KOPT-K1 (cell line): ENCODE measurements around the gene CNNM4.
A peak's percentile ranks its signal among the peaks of the same experiment; 100 is the strongest.

ENCODE experiments used
- H3K27ac ChIP-seq: fragments of 200-600 bp; sonication (generic); 2 replicates; pipeline ENCODE4 v1.5.1; 2016; ENCODE audit warnings: antibody characterized with exemption, mild to moderate bottlenecking, low read depth, low read length; ENCODE audit not compliant: poor library complexity, severe bottlenecking
- H3K36me3 ChIP-seq: fragments of 200-600 bp; sonication (generic); 2 replicates; pipeline ENCODE4 v1.5.1; 2017; ENCODE audit warnings: antibody characterized with exemption, mild to moderate bottlenecking, low read length, moderate library complexity; ENCODE audit not compliant: insufficient read depth
- H3K9me3 ChIP-seq: fragments of 200-600 bp; sonication (generic); 2 replicates; pipeline ENCODE4 v1.5.1; 2017; ENCODE audit warnings: antibody characterized with exemption, low read length, mild to moderate bottlenecking; ENCODE audit not compliant: insufficient read depth, poor library complexity, severe bottlenecking

The CNNM4 gene

DNA sequence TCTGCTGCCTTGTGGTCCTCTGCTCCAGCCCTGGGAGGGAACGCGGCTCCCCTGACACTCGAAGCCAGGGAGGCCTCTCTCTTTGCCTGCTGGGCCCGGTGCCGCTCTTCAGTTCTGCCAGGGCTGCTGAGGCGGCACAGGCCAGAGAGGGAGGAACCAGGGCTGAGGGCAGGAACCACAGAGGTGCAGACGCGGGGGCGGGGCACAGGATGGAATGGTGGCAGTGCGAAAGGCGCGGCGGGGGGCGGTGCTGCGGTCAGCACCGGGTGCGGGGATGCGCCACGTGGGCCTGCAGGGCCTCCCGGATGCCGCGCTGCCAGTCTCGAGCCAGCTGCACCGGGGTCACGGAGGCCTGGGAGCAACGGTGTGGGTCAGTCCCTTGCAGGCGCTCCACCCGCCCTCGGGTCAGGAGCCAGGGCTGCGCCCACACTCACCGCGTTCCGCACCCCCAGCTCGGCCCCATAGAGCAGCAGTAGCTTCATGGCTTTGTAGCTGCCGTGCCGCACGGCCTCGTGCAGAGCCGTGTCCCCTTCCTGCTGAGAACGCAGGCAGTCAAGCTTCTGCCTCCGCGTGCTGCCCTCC, 78.7 kb downstream of the CNNM4 start:
- Histone ChIP-seq H3K36me3 (peaks cover 46% of the 10 kb centered on the region), H3K9me3 (no peaks in the 10 kb centered on the region), H3K27ac (peak overlapping the region; percentile 69)

- H3K36me3 ChIP-seq = peaks cover 38% of the 10 kb centered on the region
These were observed 79.5 kb downstream of the CNNM4 start for GRCh38 chr2:96839875-96840850.

DNA sequence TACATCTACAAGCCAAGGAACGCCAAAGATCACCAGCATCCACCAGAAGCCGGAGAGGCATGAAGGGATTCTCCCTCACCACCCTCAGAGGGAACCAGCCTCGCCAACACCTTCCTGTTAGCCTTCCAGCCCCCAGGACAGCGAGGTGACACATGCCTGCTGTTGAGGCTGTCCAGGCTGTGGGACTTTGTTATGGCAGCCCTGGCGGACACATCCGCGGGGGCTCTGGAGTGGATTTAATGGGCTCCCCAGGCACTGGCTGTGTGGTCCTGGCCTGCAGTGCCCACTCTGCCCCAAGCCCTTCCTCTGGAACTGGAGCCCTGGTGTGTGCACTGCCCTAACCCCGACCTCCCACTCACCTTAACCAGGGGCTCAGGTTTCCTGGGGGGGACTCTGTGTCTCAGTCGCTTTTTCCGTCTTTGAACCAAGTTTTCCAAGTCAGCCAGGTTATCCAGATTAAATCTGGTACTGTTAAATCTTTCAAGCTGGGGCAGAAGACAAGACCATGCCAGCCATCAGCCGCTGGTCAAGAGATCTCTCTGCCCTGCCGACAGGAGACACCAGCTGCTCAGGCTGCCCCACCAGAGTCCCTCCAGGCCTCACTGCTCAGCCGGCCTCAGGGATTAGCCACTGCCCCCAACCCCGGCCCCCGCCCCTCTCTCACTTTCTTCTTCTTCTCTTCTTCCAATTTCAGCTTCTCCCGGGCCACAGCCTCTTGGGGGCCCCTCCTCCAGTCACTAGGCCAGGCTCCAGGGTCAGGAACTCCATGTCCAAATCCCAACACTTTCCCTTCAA, 81.2 kb downstream of the CNNM4 start:
- H3K9me3 ChIP-seq = no peaks in the 10 kb centered on the region
- H3K36me3 ChIP-seq = peaks cover 30% of the 10 kb centered on the region
- no peak overlapping the region for H3K27ac ChIP-seq

More at GRCh38 chr2:96839875-96840850, 79.5 kb downstream of the CNNM4 start:
- Histone ChIP-seq H3K9me3 (no peaks in the 10 kb centered on the region), H3K27ac (peak overlapping the region; percentile 69)

DNA sequence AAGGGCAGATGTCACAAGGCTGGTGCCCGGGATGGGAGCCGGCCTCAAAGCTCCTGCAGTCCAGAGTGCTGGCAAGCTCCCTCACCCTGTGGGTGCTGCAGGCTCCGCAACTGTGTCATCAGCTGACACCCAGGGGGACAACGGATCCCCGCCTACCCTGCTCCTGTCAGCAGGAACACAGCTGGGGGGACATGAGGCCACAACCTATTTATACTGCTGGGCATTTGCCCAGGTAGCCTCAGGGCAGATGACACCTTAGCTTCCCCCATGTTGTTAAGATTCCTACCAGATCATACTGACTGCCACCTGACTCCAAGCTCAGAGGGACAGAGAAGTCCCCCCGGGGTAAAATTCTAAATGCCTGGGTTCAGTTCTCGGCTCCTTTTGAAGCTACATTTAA, 81.9 kb downstream of the CNNM4 start:
- Histone ChIP-seq H3K9me3 (no peaks in the 10 kb centered on the region), H3K27ac (no peak overlapping the region), H3K36me3 (peaks cover 28% of the 10 kb centered on the region)

- no peaks in the 10 kb centered on the region for H3K9me3 ChIP-seq
- H3K36me3 ChIP-seq = peaks cover 29% of the 10 kb centered on the region
- no peak within 1 kb of the TSS for H3K27ac ChIP-seq
These were observed 83.0 kb downstream of the CNNM4 start, which contains the start of gene ANKRD23 for GRCh38 chr2:96843538-96844268. TSS of gene ANKRD23 (minus strand) at chr2:96844021. CDS start at chr2:96843992, 29 bp downstream.

DNA sequence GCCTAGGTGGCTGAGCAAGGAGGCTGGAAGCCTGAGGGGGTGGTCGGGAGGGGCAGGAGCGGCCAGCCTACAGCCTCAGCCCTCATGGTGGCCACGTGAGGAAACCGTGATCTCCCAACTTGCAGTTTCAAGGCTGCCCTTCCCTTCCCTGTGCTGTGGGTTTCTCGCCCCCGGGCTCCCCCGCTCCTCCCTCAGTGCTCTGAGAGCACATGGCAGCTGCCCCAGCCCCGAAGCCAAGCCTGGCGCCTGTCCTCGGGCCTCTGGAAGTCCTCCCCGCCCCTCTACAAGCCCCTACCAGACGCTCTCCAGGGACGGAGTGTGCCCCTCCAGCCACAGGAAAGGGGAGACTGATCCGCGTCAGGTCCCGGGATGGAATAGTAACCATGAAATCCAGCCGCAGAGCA, 83.7 kb downstream of the CNNM4 start:
- Histone ChIP-seq H3K27ac (no peak overlapping the region), H3K36me3 (peaks cover 31% of the 10 kb centered on the region), H3K9me3 (no peaks in the 10 kb centered on the region)

- no peak overlapping the region for H3K27ac ChIP-seq
- H3K36me3 ChIP-seq = peaks cover 48% of the 10 kb centered on the region
- no peaks in the 10 kb centered on the region for H3K9me3 ChIP-seq
These were observed 86.1 kb downstream of the CNNM4 start for GRCh38 chr2:96846825-96847224.

DNA sequence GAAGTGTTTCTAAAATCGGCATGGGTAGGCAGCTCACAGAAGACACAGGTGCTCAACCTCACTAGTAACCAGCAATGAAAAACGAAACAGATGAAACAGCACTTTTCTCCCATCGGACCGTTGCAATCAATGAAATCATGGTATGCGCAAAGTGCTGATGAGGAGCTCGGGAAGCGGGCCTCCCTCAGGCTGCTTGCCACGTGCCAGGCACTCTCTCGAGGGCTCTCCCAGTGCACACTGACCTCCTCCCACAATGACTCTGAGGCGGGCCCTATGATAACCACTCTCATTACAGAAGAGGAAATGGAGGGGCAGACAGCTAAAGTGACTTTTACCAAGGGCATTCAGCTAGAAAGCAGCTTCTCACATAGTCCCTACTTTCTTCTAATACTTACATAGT, 86.9 kb downstream of the CNNM4 start:
- Histone ChIP-seq H3K9me3 (no peaks in the 10 kb centered on the region), H3K36me3 (peaks cover 56% of the 10 kb centered on the region), H3K27ac (no peak overlapping the region)

GRCh38 chr2:96848264-96848663, 87.6 kb downstream of the CNNM4 start:
- Histone ChIP-seq H3K9me3 (no peaks in the 10 kb centered on the region), H3K27ac (no peak overlapping the region), H3K36me3 (peaks cover 62% of the 10 kb centered on the region)

DNA sequence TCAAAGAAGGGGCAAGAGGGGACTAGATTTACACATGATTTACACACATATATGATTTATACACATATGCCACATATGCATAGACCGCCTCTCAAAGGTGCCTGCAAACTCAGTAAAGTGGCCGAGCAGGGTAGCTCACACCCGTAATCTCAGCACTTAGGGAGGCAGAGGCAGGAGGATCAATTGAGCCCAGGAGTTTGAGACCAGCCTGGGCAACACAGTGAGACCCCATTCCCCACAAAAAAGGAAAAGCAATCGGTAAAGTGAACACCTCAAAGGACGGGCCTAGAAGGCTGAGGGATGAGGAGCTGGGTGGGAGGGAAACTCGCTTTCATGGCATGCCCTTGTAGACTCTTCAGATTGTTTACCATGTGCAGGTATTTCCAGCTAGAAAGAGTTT, 92.0 kb downstream of the CNNM4 start:
- Histone ChIP-seq H3K9me3 (no peaks in the 10 kb centered on the region), H3K27ac (no peak overlapping the region), H3K36me3 (peaks cover 64% of the 10 kb centered on the region)

DNA sequence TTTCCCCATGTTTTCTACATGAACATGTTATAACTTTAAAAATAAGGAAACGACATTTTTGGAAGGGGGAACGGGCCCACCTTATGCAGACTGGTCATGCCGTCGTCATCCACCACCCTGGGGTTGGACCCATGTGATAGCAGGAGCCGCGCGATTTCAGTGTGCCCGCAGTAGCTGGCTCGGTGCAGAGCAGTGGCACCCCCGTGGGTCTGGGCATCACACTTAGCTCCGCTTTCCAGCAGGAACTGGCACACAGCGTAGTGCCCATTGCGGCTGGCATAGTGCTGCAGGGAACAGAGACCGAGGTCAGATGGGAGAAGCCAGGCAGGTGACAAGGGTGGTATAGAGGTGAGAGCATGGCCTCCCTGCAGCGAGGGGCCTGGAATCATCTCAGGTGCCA, 92.6 kb downstream of the CNNM4 start:
- no peak overlapping the region for H3K27ac ChIP-seq
- peaks cover 58% of the 10 kb centered on the region for H3K36me3 ChIP-seq

DNA sequence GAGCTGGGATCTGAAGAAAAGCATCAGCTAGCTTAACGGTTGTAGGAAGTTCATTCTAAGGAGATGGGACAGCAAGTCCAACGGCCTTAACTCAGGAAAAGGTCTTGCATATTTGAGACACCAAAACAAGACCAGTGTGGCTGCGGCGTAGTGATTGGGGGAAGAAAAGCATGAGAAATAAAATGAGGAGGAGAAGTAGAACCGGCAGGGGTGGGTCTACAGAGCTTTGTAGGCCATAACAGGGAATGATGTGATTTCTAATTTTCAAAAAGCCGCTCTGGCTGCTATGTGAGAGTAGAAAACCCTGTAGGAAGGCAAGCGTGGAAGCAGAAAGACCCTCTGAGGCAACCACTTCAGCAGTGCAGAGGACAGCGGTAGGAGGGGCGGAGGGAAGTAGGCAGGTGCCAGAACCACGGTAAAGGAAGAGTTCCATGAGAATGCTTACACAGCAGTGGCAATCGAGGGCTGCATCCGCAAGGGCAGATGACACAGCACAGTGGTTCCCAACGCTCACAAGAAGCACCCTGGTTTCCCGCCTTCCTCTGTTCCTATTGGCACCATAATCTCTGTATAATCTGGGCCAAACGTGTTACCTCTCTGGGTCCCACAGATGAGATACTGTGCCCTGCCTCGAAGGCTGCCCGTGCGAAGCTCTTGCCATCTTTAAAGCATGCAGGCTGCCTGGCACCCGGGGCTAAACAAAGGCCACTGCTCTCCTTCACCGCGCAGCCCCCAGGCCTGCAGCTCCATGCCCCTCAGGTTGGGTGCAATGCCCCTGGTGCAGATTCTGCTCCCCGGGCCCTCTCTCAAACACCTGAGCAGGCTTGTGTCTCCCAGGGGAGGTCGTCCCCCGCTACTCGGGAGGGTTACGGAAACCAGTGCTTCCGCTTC, 96.3 kb downstream of the CNNM4 start:
- Histone ChIP-seq H3K9me3 (no peaks in the 10 kb centered on the region), H3K27ac (peak overlapping the region; percentile 71), H3K36me3 (peaks cover 26% of the 10 kb centered on the region)

More for the DNA sequence above, 92.6 kb downstream of the CNNM4 start:
- H3K9me3 ChIP-seq = no peaks in the 10 kb centered on the region

DNA sequence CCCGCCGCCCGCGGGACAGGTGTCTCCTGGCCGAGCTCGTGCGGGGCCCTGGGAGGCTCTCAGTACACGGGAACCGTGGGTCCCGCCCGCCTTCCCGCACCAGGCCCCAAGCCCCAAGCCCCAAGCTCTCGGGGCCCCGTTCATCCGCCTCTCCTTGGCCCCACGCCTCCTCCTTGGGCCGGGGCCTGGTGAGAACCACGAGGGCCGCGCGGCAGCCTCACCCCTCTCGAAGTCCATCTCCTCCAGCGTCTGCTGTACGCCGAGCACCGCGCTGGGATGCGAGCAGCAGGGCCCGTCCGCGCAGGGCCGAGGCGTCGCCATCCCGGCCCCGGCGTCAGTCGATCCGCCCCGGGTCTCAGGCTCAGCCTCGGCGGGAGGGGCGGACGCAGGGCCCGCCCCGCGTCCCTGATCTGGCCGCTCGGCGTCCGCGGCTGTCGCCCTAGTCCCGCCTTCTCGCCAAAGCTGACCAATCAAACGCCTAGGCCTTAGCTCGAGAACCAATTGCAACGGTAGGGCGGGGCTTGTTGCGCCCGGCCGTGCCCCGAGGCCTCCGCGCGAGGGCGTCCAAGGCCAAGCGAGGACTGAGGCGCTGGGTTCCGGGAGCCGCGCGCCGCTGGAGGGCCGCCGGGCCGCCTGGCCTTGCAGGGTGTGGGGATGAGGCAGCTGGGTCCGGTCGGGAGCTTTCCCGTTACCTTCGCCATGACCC, 97.1 kb downstream of the CNNM4 start, which contains the start of gene ANKRD39:
ANKRD39 (minus strand) TSS at position 350 of the 706 bp plus-strand sequence; CDS start at position 321, 29 bp downstream.
- Histone ChIP-seq H3K9me3 (no peaks in the 10 kb centered on the region), H3K27ac (peak within 1 kb of the TSS; percentile 71), H3K36me3 (peaks cover 18% of the 10 kb centered on the region)
